Measurements from ENCODE around the gene TPCN2. TPM values are rescaled to one million over a fixed set of nuclear protein-coding genes. Genes with fewer than 3 reads are reported as not detected.

TPCN2 gene
- total RNA-seq, 1 donor from 2014 or later: 9.5 TPM

- H3K27me3 ChIP-seq (ENCODE audit: insufficient read depth, low read length): no peaks in the 10 kb centered on the region
- Mint-ChIP-seq H3K4me1 (ENCODE audit: low read depth, unreplicated experiment) (no peaks in the 10 kb centered on the region), H3K27me3 (ENCODE audit: low read depth, unreplicated experiment) (no peaks in the 10 kb centered on the region), H3K4me3 (ENCODE audit: unreplicated experiment) (no peak overlapping the region), H3K36me3 (ENCODE audit: low read depth, unreplicated experiment) (peaks cover 5% of the 10 kb centered on the region), H3K9me3 (ENCODE audit: unreplicated experiment) (no peaks in the 10 kb centered on the region), H3K27ac (ENCODE audit: unreplicated experiment) (no peak overlapping the region)
- peaks cover 67% of the 10 kb centered on the region for H4K20me1 ChIP-seq (ENCODE audit: insufficient read depth, low read length)
- no peak for DNase-seq (ENCODE audit: low read depth)
- no peak overlapping the region for H3K4me3 ChIP-seq (ENCODE audit: insufficient read depth, low read depth, low read length)
- no peak overlapping the region for H3K4me2 ChIP-seq (ENCODE audit: low read length)
- FAIRE-seq: no peak
- H3K36me3 ChIP-seq (ENCODE audit: insufficient read depth, low read length): no peaks in the 10 kb centered on the region
- no peaks in the 10 kb centered on the region for H3K9me3 ChIP-seq (ENCODE audit: insufficient read depth, low read depth, low read length)
- H3K27ac ChIP-seq (ENCODE audit: low read depth, low read length): no peak overlapping the region
- H3K9ac ChIP-seq (ENCODE audit: low read length): no peak overlapping the region
- peaks cover 26% of the 10 kb centered on the region for H3K79me2 ChIP-seq (ENCODE audit: insufficient read depth, low read length)
- TF ChIP-seq CTCF (IDR thresholded peaks at IDR 0.05; ENCODE audit: insufficient read depth, low read depth, low read length) (no peak), EZH2 (IDR thresholded peaks at IDR 0.05; ENCODE audit: insufficient read depth, low read length) (no peak)
- H3K4me1 ChIP-seq (ENCODE audit: insufficient read depth, low read length): no peaks in the 10 kb centered on the region
- no peak overlapping the region for H2AFZ ChIP-seq (ENCODE audit: low read depth, low read length)
Measured at GRCh38 chr11:69057801-69058200, 9.1 kb downstream of the TPCN2 start.

DNA sequence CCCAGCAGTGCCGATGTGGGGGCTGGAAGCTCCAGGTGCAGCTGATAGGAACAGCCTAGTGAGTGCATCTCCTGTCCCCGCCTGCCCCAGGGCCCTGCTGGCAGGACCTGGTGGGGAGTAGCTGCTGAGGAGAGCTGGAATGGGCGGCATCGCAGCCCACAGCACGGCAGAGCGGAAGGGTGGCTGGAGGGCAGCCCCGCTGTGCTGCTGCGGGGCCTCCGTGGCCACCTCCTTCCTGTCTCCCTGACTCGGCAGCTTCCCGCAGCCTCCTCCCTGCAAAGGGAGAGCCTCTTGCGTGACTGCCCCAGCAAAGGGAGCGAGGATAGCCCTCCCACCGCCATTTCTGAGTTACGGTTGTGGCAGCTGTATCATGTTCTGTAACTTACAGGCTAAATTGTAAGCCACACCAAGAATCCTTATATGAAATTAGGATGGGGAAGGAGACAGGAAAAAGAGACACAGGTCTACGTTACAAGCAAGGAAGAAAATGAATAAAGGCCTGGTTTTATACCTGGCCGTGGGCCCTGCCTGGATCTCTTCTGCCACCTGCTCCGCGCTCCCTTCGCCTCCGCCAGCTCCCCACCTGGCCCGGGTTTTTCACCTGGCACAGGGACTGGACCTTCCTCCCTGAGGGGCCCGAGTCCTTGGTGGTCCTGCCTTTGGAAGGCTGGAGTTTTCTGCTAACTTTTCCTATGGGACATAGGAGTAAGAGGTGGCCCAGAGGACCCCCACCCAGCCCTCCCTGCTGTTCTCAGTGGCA, 10.0 kb downstream of the TPCN2 start:
- Mint-ChIP-seq H3K36me3 (ENCODE audit: low read depth, unreplicated experiment) (peaks cover 5% of the 10 kb centered on the region), H3K27ac (ENCODE audit: unreplicated experiment) (no peak overlapping the region), H3K27me3 (ENCODE audit: low read depth, unreplicated experiment) (no peaks in the 10 kb centered on the region), H3K9me3 (ENCODE audit: unreplicated experiment) (no peaks in the 10 kb centered on the region), H3K4me3 (ENCODE audit: unreplicated experiment) (no peak overlapping the region), H3K4me1 (ENCODE audit: low read depth, unreplicated experiment) (no peaks in the 10 kb centered on the region)
- TF ChIP-seq CTCF (IDR thresholded peaks at IDR 0.05; ENCODE audit: insufficient read depth, low read depth, low read length) (no peak), EZH2 (IDR thresholded peaks at IDR 0.05; ENCODE audit: insufficient read depth, low read length) (no peak)
- H3K36me3 ChIP-seq (ENCODE audit: insufficient read depth, low read length): no peaks in the 10 kb centered on the region
- no peak overlapping the region for H3K4me2 ChIP-seq (ENCODE audit: low read length)
- H2AFZ ChIP-seq (ENCODE audit: low read depth, low read length): no peak overlapping the region
- no peaks in the 10 kb centered on the region for H3K9me3 ChIP-seq (ENCODE audit: insufficient read depth, low read depth, low read length)
- no peaks in the 10 kb centered on the region for H3K27me3 ChIP-seq (ENCODE audit: insufficient read depth, low read length)
- no peak overlapping the region for H3K9ac ChIP-seq (ENCODE audit: low read length)
- H4K20me1 ChIP-seq (ENCODE audit: insufficient read depth, low read length): peaks cover 59% of the 10 kb centered on the region
- H3K79me2 ChIP-seq (ENCODE audit: insufficient read depth, low read length): peaks cover 17% of the 10 kb centered on the region
- no peak for FAIRE-seq
- no peak overlapping the region for H3K4me3 ChIP-seq (ENCODE audit: insufficient read depth, low read depth, low read length)
- no peaks in the 10 kb centered on the region for H3K4me1 ChIP-seq (ENCODE audit: insufficient read depth, low read length)
- H3K27ac ChIP-seq (ENCODE audit: low read depth, low read length): no peak overlapping the region
- DNase-seq (ENCODE audit: low read depth): no peak

DNA sequence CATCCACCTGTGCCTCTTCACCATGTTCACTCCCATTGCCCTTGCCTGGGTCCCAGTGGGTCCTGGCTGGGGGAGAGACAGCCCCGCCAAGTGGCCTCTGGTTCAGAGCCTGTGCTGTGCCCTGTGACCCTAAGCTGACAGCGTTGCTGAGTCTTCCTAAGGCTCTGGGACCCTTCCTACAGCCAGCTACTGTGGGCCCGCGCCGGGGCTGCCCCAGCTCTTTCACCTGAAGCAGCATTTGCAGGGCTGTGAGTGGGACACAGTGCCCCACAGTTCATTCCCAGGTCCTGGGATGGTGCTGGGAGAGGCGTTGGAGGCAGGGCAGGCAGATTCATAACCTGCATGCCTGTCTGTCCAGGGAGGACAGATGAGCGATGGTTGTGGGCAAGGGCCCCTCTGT, 10.7 kb downstream of the TPCN2 start:
- TF ChIP-seq EZH2 (IDR thresholded peaks at IDR 0.05; ENCODE audit: insufficient read depth, low read length) (no peak), CTCF (IDR thresholded peaks at IDR 0.05; ENCODE audit: insufficient read depth, low read depth, low read length) (no peak)
- H3K27ac ChIP-seq (ENCODE audit: low read depth, low read length): no peak overlapping the region
- peaks cover 14% of the 10 kb centered on the region for H3K79me2 ChIP-seq (ENCODE audit: insufficient read depth, low read length)
- no peaks in the 10 kb centered on the region for H3K4me1 Mint-ChIP-seq (ENCODE audit: low read depth, unreplicated experiment)
- H3K9me3 ChIP-seq (ENCODE audit: insufficient read depth, low read depth, low read length): no peaks in the 10 kb centered on the region
- H3K4me2 ChIP-seq (ENCODE audit: low read length): no peak overlapping the region
- H3K4me3 Mint-ChIP-seq (ENCODE audit: unreplicated experiment): no peak overlapping the region
- no peaks in the 10 kb centered on the region for H3K36me3 ChIP-seq (ENCODE audit: insufficient read depth, low read length)
- H3K9me3 Mint-ChIP-seq (ENCODE audit: unreplicated experiment): no peaks in the 10 kb centered on the region
- H2AFZ ChIP-seq (ENCODE audit: low read depth, low read length): no peak overlapping the region
- H3K27me3 Mint-ChIP-seq (ENCODE audit: low read depth, unreplicated experiment): no peaks in the 10 kb centered on the region
- H3K4me3 ChIP-seq (ENCODE audit: insufficient read depth, low read depth, low read length): no peak overlapping the region
- no peaks in the 10 kb centered on the region for H3K27me3 ChIP-seq (ENCODE audit: insufficient read depth, low read length)
- H3K27ac Mint-ChIP-seq (ENCODE audit: unreplicated experiment): no peak overlapping the region
- peaks cover 52% of the 10 kb centered on the region for H4K20me1 ChIP-seq (ENCODE audit: insufficient read depth, low read length)
- H3K36me3 Mint-ChIP-seq (ENCODE audit: low read depth, unreplicated experiment): peaks cover 5% of the 10 kb centered on the region
- DNase-seq (ENCODE audit: low read depth) (no peak), FAIRE-seq (no peak)
- no peak overlapping the region for H3K9ac ChIP-seq (ENCODE audit: low read length)
- no peaks in the 10 kb centered on the region for H3K4me1 ChIP-seq (ENCODE audit: insufficient read depth, low read length)
